ENCODE data around the gene WIF1. TPM values are rescaled to one million over a fixed set of nuclear protein-coding genes. Genes with fewer than 3 reads are reported as not detected.

The WIF1 gene
- polyA plus RNA-seq, 3 donors = not detected

DNA sequence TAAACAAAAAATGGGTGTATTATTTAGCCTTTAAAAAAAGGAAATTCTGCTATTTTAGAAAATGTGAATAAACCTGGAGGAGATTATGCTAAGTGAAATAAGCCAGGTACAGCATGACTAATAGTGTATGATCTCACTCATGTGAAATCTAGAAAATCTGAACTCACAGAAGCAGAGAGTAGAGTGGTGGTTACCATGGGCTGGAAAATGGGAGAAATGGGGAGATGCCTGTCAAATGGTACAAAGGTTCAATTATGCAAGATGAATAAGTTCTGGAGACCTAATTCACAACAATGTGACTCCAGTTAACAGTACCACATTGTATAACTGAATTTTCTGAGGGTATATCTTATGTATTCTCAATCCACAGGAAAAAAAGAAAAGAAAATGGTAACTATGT, 30.9 kb upstream of the WIF1 start:
- Mint-ChIP-seq H3K27me3 (ENCODE audit: low read depth in 3 of 3) (peaks cover 0 to 2% (median 0%) of the 10 kb centered on the region in 3 donors), H3K4me1 (peaks cover 15% of the 10 kb centered on the region), H3K27ac (no peak overlapping the region), H3K36me3 (no peaks in the 10 kb centered on the region), H3K9me3 (no peaks in the 10 kb centered on the region), H3K4me3 (no peak overlapping the region)
- Histone ChIP-seq H4K20me1 (ENCODE audit: insufficient read depth, low read length) (no peaks in the 10 kb centered on the region), H3K9me3 (replicated peaks in 1 of 2; ENCODE audit: control insufficient read depth in 1 of 2, insufficient read depth in 1 of 2, low read length in 2 of 2) (no peaks in the 10 kb centered on the region), H3K27me3 (ENCODE audit: control insufficient read depth in 2 of 2, insufficient read depth in 2 of 2, low read length in 2 of 2) (no peaks in the 10 kb centered on the region), H3K27ac (ENCODE audit: low read depth in 1 of 2, low read length in 2 of 2) (no peak overlapping the region), H2AFZ (ENCODE audit: insufficient read depth, low read depth, low read length, poor library complexity, severe bottlenecking) (no peak overlapping the region), H3K9ac (ENCODE audit: insufficient read depth, low read length, poor library complexity, severe bottlenecking) (no peak overlapping the region), H3K4me2 (replicated peaks; ENCODE audit: extremely low read depth, low read length, poor library complexity, severe bottlenecking) (no peak overlapping the region), H3K4me1 (ENCODE audit: control insufficient read depth in 1 of 2, insufficient read depth in 2 of 2, low read length in 2 of 2) (peaks cover 14% of the 10 kb centered on the region in 2 donors), H3K4me3 (replicated peaks in 1 of 3; ENCODE audit: low read depth in 2 of 3, low read length in 3 of 3) (no peak overlapping the region), H3K79me2 (ENCODE audit: insufficient read depth, low read length) (no peaks in the 10 kb centered on the region), H3K36me3 (replicated peaks in 1 of 2; ENCODE audit: control insufficient read depth in 1 of 2, insufficient read depth in 2 of 2, low read length in 2 of 2) (no peaks in the 10 kb centered on the region)
- TF ChIP-seq, protein P1, sequence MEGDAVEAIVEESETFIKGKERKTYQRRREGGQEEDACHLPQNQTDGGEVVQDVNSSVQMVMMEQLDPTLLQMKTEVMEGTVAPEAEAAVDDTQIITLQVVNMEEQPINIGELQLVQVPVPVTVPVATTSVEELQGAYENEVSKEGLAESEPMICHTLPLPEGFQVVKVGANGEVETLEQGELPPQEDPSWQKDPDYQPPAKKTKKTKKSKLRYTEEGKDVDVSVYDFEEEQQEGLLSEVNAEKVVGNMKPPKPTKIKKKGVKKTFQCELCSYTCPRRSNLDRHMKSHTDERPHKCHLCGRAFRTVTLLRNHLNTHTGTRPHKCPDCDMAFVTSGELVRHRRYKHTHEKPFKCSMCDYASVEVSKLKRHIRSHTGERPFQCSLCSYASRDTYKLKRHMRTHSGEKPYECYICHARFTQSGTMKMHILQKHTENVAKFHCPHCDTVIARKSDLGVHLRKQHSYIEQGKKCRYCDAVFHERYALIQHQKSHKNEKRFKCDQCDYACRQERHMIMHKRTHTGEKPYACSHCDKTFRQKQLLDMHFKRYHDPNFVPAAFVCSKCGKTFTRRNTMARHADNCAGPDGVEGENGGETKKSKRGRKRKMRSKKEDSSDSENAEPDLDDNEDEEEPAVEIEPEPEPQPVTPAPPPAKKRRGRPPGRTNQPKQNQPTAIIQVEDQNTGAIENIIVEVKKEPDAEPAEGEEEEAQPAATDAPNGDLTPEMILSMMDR (IDR thresholded peaks at IDR 0.05) = no peak
- intact Hi-C loops (cut with micrococcal nuclease) = no loop called here
- DNase-seq = no peak

DNA sequence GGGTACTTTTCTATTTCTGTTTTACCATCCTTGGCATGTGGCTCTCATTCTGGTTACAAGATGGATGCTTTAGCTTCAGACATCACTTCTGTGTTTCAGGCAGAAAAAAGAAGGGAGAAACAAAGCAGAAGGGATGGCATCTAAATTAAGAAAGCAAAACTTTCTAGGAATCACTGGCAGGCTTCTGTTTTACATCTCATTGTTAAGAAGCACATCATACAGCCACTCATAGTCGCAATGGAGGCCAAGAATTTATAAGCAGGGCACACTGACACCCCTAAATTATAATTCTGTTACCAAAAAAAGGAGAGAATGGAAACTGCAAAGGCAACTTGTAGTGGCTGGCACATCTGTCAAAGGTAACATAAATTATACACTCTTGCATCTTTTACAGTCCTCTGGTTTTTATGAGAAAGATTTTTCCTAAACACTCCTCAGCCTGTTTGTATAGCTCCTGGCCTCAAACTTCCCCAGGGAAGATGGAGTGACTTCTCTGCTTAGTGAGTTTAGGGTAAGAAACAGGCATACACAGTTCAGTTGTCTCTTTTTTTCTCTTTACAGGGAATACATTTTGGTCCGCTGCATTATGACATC, 26.3 kb upstream of the WIF1 start:
- Mint-ChIP-seq H3K27ac (no peak overlapping the region), H3K9me3 (no peaks in the 10 kb centered on the region), H3K4me1 (peaks cover 3% of the 10 kb centered on the region), H3K27me3 (ENCODE audit: low read depth in 3 of 3) (peaks cover 0 to 7% (median 0%) of the 10 kb centered on the region in 3 donors), H3K36me3 (no peaks in the 10 kb centered on the region), H3K4me3 (no peak overlapping the region)
- TF ChIP-seq, protein P1 (IDR thresholded peaks at IDR 0.05) = no peak
- Histone ChIP-seq H3K4me3 (replicated peaks in 1 of 3; ENCODE audit: low read depth in 2 of 3, low read length in 3 of 3) (no peak overlapping the region), H3K9ac (ENCODE audit: insufficient read depth, low read length, poor library complexity, severe bottlenecking) (no peak overlapping the region), H2AFZ (ENCODE audit: insufficient read depth, low read depth, low read length, poor library complexity, severe bottlenecking) (no peak overlapping the region), H3K79me2 (ENCODE audit: insufficient read depth, low read length) (no peaks in the 10 kb centered on the region), H3K27me3 (ENCODE audit: control insufficient read depth in 2 of 2, insufficient read depth in 2 of 2, low read length in 2 of 2) (peaks cover 0 to under 1% of the 10 kb centered on the region in 2 donors), H3K36me3 (replicated peaks in 1 of 2; ENCODE audit: control insufficient read depth in 1 of 2, insufficient read depth in 2 of 2, low read length in 2 of 2) (no peaks in the 10 kb centered on the region), H3K4me1 (ENCODE audit: control insufficient read depth in 1 of 2, insufficient read depth in 2 of 2, low read length in 2 of 2) (no peaks in the 10 kb centered on the region), H3K9me3 (replicated peaks in 1 of 2; ENCODE audit: control insufficient read depth in 1 of 2, insufficient read depth in 1 of 2, low read length in 2 of 2) (no peaks in the 10 kb centered on the region), H3K27ac (ENCODE audit: low read depth in 1 of 2, low read length in 2 of 2) (no peak overlapping the region), H3K4me2 (replicated peaks; ENCODE audit: extremely low read depth, low read length, poor library complexity, severe bottlenecking) (no peak overlapping the region), H4K20me1 (ENCODE audit: insufficient read depth, low read length) (no peaks in the 10 kb centered on the region)
- DNase-seq = no peak
- intact Hi-C loops (cut with micrococcal nuclease) = no loop called here
- WGBS (ENCODE audit: insufficient coverage) = no CpG with 5 or more reads among the region's 2 CpGs
